Inferior parietal cortex (tissue), 1 donor: ENCODE measurements around the gene CNTN4.

Source experiments
- DNase-seq: peaks from one replicate; pipeline ENCODE4 v3.0.0-alpha.2; 2016; ENCODE audit errors: extremely low spot score

CNTN4 gene

DNA sequence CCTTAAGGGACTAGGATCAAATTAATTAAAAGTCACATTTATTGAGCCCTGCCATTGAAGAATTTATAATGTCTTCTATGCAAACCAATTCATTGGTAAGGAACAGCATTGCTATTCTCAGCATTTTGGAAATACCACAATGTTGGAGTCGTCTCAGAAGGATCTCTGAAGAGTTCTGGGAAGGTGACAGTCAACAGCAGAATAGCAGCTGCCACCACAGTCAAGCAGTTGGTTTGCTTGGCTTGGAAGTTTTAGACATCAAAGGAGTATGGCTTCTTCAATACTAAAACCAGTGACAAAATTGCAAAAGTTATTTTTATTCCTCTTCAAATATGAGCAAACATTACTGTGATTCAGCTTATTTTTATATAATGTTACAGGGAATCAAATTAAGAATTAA lies 167.9 kb downstream of the CNTN4 start:
- no peak for DNase-seq

GRCh38 chr3:2268779-2269178 lies 170.1 kb downstream of the CNTN4 start:
- no peak for DNase-seq

- DNase-seq = no peak
Observed at GRCh38 chr3:2274526-2274925, 175.9 kb downstream of the CNTN4 start.

GRCh38 chr3:2283818-2284217 lies 185.2 kb downstream of the CNTN4 start:
- DNase-seq = no peak

DNA sequence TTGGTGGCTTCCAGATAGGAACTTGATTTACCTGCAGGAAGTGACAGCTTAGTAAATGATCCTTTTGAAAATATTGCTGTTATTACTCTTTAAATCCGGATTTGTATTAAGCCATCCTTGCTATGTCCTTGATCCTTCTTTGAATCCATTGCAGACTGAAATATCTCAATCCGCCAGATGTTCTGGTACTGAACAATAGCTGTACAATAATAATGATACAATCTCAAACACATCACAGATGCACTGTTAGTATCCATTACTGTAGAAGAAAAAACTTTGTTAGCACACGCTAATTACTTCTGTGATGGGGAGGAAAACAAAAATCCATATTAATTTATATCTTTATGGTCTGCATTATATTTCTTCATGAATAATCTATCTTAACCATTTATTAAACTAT lies 202.3 kb downstream of the CNTN4 start:
- no peak for DNase-seq

GRCh38 chr3:2301361-2301760 lies 202.7 kb downstream of the CNTN4 start:
- DNase-seq = no peak

- DNase-seq = no peak
Observed at GRCh38 chr3:2303566-2303965, 204.9 kb downstream of the CNTN4 start.

DNA sequence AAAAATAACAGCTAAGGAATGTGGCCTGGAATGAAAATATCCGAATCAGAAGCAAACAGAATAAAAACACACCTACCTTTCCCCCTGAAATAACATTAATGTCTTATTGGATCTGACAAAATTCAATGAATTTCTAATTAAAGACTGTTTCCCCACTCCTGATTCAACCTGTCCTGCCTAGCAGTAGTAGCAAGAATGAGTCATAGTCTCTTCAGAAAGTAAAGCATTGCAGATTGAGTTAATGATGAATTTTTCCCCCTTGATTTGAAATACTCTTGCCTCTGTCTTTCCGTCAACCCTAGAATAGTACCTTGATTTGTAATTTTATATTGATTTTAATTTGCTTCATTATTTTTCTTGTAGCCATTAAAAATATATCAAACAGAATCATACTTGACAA lies 212.4 kb downstream of the CNTN4 start:
- no peak for DNase-seq

DNA sequence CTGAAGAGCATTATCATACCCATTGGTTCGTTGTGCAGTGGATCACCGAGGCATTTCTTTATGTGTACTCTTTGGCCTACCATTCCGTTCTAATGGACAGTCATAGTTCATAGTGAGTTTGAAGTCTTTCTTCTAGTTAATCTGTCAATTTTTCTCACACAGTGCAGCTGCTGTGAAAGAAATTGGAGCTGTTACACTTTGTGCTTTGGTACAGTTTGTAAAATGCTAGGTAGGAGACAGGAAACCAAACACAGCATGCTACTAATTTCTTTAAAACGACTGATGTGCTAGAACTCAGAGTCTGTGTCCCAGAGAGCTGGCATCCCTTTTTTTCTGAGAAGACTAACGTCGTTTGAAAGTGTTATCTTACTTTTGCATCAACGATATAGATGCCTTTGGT lies 218.9 kb downstream of the CNTN4 start:
- no peak for DNase-seq

- DNase-seq = no peak
Observed at GRCh38 chr3:2334921-2335320, 236.3 kb downstream of the CNTN4 start.

DNA sequence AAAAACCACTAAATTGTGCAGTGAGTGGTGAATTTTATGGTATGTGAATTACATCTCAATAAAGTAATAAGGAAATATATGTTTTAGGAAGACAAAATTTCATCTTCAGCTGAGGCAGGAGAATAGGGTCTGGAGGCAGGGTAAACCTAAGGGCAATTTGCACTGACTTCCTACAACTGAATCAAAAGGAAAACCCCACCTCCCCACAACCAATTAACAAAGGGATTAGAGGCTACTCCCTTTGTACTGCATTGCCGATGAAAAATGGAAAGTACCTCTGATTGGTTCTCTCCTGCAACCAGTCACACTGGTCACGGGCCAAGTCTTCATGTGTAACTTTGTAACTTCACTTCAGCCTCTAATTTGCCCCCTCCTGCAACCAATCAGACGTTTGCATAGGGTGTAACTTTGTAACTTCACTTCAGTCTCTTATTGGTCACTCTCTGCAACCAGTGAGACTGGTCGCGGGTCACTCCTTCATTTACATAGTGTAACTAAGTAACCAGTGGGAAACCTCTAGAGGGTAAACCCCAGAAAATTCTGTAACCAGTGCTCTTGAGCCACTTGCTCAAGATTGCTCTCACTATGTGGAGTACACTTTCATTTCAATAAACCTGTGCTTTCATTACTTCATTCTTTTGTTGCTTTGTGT lies 244.5 kb downstream of the CNTN4 start:
- no peak for DNase-seq

DNA sequence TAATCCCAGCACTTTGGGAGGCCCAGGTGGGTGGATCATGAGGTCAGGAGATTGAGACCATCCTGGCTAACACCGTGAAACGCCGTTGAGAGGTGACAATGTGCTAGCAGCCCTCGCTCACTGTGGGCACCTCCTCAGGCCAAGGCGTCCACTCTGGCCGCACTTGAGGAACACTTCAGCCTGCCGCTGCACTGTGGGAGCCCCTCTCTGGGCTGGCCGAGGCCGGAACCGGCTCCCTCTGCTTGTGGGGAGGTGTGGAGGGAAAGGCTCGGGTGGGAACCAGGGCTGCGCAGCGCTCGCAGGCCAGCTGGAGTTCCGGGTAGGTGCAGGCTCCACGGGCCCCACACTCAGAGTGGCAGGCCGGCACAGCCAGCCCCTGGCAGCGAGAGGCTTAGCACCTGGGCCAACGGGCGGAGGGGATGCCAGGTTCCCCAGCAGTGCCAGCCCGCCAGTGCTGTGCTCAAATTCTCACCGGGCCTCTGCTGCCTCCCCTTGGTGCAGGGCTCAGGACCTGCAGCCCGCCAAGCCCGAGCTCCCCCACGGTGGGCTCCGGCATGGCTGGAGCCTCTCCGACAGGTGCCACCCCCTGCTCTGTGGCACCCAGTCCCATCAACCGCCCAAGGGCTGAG lies 253.6 kb downstream of the CNTN4 start:
- no peak for DNase-seq

- DNase-seq = peak; percentile 34
Observed at GRCh38 chr3:2354702-2355101, 256.0 kb downstream of the CNTN4 start.

DNA sequence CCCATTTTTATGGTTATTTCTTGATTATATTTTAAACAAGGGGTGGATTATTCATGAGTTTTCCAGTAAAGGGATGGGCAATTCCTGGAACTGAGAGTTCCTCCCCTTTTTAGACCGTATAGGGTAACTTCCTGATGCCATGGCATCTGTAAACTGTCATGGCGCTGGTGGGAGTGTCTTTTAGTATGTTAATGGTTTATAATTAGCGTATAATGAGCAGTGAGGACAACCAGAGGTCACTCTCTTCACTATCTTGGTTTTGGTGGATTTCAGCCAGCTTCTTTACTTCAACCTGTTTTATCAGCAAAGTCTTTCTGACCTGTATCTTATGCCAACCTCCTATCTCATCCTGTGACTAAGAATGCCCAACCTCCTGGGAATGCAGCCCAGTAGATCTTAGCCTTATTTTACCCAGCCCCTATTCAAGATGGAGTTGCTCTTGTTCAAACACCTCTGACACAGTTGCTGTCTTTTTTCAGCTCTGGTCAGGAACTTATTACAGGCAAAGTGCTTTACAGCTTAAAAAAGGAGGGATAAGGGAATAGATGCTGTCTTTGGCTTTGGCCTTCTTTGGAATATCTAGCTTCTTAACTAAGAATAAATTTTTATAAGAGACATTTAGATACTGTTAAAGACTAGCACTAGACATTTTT lies 257.8 kb downstream of the CNTN4 start:
- DNase-seq = no peak

- DNase-seq = no peak
Observed at GRCh38 chr3:2360815-2361214, 262.1 kb downstream of the CNTN4 start.

DNA sequence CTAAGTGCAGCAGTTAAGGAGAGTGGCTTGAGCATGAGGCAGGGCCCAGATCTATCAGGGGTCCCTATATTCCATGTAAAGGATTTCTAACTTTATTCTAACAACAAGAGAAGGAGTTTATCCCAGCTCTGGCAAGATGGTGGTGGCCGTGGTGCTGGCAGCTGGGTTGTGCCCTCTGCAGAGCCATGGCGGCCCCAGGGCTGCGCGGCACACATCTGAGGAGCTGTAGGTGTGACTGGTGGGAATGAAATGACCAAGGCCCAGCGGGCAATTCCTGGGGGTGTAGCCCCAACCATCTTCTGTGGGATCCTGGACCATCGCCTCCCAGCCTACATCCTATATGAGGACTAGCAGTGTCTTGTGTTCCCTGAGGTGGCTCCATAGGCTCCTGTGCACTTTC lies 263.5 kb downstream of the CNTN4 start:
- DNase-seq = no peak

GRCh38 chr3:2363854-2364253 lies 265.2 kb downstream of the CNTN4 start:
- no peak for DNase-seq

DNA sequence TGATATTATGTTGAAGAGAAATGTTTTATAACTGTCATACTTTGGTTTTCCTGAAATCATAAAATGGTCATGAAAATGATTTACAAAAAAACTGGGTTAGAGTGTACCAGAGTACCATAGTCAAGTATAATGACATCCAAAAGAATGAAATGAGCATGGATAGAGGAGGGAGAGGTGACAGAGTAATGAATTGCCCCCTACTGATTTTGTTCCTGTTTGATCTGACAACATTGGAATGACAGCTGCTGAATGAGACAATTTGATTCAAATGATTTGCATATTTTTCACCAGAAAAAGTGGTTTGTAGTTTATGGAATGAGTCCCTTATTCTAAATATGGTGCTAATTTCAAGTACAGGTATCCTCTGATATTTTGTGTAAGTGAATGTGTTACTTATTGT lies 271.7 kb downstream of the CNTN4 start:
- no peak for DNase-seq

GRCh38 chr3:2372306-2372705 lies 273.6 kb downstream of the CNTN4 start:
- DNase-seq = no peak

DNA sequence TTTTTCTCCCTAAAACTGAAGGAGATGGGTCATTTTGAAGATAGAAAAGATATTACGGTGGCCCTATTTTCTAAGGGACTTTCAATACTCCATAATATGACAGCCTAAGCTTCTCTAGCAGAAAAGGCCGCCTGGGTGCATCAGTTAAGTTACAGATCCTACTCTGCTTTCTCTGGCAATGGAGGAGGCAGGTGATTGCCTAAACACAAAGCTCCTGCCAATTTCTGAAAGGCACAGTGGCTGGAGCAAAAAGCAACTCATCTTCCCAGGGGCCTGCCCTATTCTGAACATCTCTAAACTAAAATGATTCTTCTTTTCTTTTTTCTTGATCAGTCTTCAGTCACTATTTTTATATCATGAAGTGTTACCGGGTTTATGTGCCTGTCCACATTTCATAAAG lies 276.7 kb downstream of the CNTN4 start:
- no peak for DNase-seq

GRCh38 chr3:2377281-2377680 lies 278.6 kb downstream of the CNTN4 start:
- DNase-seq = no peak

GRCh38 chr3:2390926-2391532 lies 292.4 kb downstream of the CNTN4 start:
- no peak for DNase-seq

DNA sequence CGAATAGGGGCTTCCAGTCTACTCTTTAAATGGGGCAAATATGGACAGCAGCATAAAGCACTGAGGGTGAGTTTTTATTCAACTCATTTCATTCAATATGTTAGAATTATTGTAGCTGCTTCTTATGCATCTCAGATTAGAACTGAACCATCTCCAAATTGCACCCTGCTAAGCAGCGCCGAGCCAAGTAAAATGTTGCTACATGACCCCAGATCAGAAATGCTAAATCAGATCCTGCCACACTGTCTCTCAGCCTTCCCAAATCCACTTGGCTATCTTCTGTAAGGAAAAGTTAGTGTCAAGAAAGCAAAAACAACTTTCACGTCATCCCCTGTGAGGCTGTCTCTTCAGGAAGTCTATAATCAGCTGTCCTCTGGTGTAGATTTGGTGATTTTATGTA lies 293.2 kb downstream of the CNTN4 start:
- no peak for DNase-seq
